ENCODE results near the gene FAM171A1. TPM values are rescaled to one million over a fixed set of nuclear protein-coding genes. Genes with fewer than 3 reads are reported as not detected.
A peak's percentile ranks its signal among the peaks of the same experiment; 100 is the strongest.

FAM171A1 gene
- total and polyA plus RNA-seq, 3 experiments from 2014 or later = 4.2 to 9.7 (median 4.9) TPM

GRCh38 chr10:15197911-15198310 lies 173.2 kb downstream of the FAM171A1 start:
- H3K4me1 Mint-ChIP-seq = peaks cover 14 to 66% (median 28%) of the 10 kb centered on the region in 3 donors
- no peak overlapping the region for H3K4me3 ChIP-seq (ENCODE audit: low read length)
- peak overlapping the region in 3 of 7 donors; percentile 41 to 80 (median 73) for H3K4me3 Mint-ChIP-seq
- peaks cover 0 to 1% of the 10 kb centered on the region in 2 donors for H3K27me3 Mint-ChIP-seq
- H3K36me3 Mint-ChIP-seq = peaks cover 0 to 10% (median 2%) of the 10 kb centered on the region in 3 donors
- H3K4me1 ChIP-seq (ENCODE audit: insufficient read depth, low read length) = peaks cover 20% of the 10 kb centered on the region
- H3K27ac Mint-ChIP-seq = peak overlapping the region in 3 of 8 donors; percentile 72 to 90 (median 85)
- H3K9me3 Mint-ChIP-seq = no peaks in the 10 kb centered on the region
- POLR2A ChIA-PET = interaction anchor here (1.7 to 1.9 kb wide), 2 partner anchors 10 to 28 kb away, joined by 4 to 8 read pairs; no protein-coding TSS in a partner anchor
- no peaks in the 10 kb centered on the region for H3K9me3 ChIP-seq (ENCODE audit: low read length)
- no peaks in the 10 kb centered on the region for H3K36me3 ChIP-seq (ENCODE audit: insufficient read depth, low read length)
- no peaks in the 10 kb centered on the region for H3K27me3 ChIP-seq (ENCODE audit: insufficient read depth, low read length, poor library complexity, severe bottlenecking)
- no peak overlapping the region for H3K27ac ChIP-seq (ENCODE audit: low read depth, low read length)
- CTCF ChIA-PET = interaction anchor here (1.2 to 1.5 kb wide), 3 partner anchors 11 to 31 kb away, joined by 4 to 5 read pairs (median 4); no protein-coding TSS in a partner anchor
- no peak for DNase-seq

- Histone ChIP-seq H3K9me3 (ENCODE audit: low read length) (no peaks in the 10 kb centered on the region), H3K27me3 (ENCODE audit: insufficient read depth, low read length, poor library complexity, severe bottlenecking) (no peaks in the 10 kb centered on the region), H3K36me3 (ENCODE audit: insufficient read depth, low read length) (no peaks in the 10 kb centered on the region), H3K27ac (ENCODE audit: low read depth, low read length) (no peak overlapping the region), H3K4me3 (ENCODE audit: low read length) (no peak overlapping the region), H3K4me1 (ENCODE audit: insufficient read depth, low read length) (peaks cover 20% of the 10 kb centered on the region)
- DNase-seq = no peak
- H3K4me1 Mint-ChIP-seq = peaks cover 14 to 61% (median 28%) of the 10 kb centered on the region in 3 donors
- ChIA-PET CTCF (interaction anchor here (0.7 to 1.5 kb wide), 5 partner anchors 12 to 70 kb away, joined by 3 to 5 read pairs (median 3); no protein-coding TSS in a partner anchor), POLR2A (interaction anchor here (1.7 to 1.9 kb wide), 2 partner anchors 11 to 28 kb away, joined by 4 to 8 read pairs; no protein-coding TSS in a partner anchor)
- peaks cover 0 to 10% (median 2%) of the 10 kb centered on the region in 3 donors for H3K36me3 Mint-ChIP-seq
- peak overlapping the region in 6 of 7 donors; percentile 45 to 80 (median 62) for H3K4me3 Mint-ChIP-seq
- no peaks in the 10 kb centered on the region for H3K9me3 Mint-ChIP-seq
- peak overlapping the region in 6 of 8 donors; percentile 72 to 96 (median 83) for H3K27ac Mint-ChIP-seq
- peaks cover 0 to 1% of the 10 kb centered on the region in 2 donors for H3K27me3 Mint-ChIP-seq
These were observed 173.8 kb downstream of the FAM171A1 start for GRCh38 chr10:15197276-15197675.

DNA sequence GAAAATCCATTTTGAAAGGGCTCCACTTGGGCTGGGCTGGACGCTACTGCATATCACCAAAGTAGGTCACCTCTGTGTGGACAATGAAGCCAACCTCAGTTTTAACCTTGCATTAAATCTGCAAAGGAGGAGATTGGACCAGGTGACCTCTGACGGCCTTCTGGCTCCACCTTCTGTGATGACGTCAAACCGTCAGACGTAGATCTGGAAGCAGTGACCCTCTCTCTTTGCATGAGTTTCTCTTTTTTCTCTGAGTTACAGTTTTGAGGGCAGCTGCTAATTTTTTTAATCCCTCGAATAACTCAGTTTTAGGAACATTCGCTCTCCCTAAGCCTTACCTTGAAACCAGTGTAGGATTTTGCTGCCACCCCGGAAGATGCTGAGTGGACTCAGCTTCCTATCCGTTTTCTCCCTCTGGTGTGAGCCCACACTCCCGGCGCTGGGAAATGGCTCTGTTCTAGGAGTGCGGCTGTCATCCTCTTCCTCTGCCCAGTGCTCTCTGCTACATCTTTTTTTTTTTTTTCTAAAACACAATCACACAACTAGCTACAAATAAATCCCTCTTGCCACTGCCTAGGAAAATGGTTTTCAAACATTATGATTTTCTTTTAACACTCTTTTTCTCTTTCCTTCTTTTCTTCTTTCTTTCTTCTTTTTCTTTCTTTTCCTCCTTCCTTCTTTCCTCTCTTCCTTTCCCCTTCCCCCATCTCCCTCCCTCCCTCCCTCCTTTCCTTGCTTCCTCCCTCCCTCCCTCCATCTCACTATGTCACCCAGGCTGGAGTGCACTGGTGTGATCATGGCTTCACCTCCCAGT lies 174.9 kb downstream of the FAM171A1 start:
- peak overlapping the region; percentile 32 for H3K27ac ChIP-seq (ENCODE audit: low read depth, low read length)
- H3K4me1 ChIP-seq (ENCODE audit: insufficient read depth, low read length) = peaks cover 20% of the 10 kb centered on the region
- H3K9me3 Mint-ChIP-seq = no peaks in the 10 kb centered on the region
- H3K27me3 ChIP-seq (ENCODE audit: insufficient read depth, low read length, poor library complexity, severe bottlenecking) = no peaks in the 10 kb centered on the region
- peaks cover 0 to 10% (median 2%) of the 10 kb centered on the region in 3 donors for H3K36me3 Mint-ChIP-seq
- peak overlapping the region in 5 of 7 donors; percentile 47 to 88 (median 63) for H3K4me3 Mint-ChIP-seq
- CTCF ChIA-PET = interaction anchor here (0.6 to 1.4 kb wide), 3 partner anchors 25 to 203 kb away, joined by 3 read pairs; no protein-coding TSS in a partner anchor
- H3K27me3 Mint-ChIP-seq = peaks cover 0 to 1% of the 10 kb centered on the region in 2 donors
- H3K4me3 ChIP-seq (ENCODE audit: low read length) = no peak overlapping the region
- POLR2A ChIA-PET = interaction anchor here (1.1 to 1.9 kb wide), 2 partner anchors 13 to 27 kb away, joined by 3 to 8 read pairs; no protein-coding TSS in a partner anchor
- peaks cover 13 to 56% (median 28%) of the 10 kb centered on the region in 3 donors for H3K4me1 Mint-ChIP-seq
- H3K27ac Mint-ChIP-seq = peak overlapping the region in 5 of 8 donors; percentile 26 to 82 (median 39)
- no peak for DNase-seq
- H3K36me3 ChIP-seq (ENCODE audit: insufficient read depth, low read length) = no peaks in the 10 kb centered on the region
- no peaks in the 10 kb centered on the region for H3K9me3 ChIP-seq (ENCODE audit: low read length)

DNA sequence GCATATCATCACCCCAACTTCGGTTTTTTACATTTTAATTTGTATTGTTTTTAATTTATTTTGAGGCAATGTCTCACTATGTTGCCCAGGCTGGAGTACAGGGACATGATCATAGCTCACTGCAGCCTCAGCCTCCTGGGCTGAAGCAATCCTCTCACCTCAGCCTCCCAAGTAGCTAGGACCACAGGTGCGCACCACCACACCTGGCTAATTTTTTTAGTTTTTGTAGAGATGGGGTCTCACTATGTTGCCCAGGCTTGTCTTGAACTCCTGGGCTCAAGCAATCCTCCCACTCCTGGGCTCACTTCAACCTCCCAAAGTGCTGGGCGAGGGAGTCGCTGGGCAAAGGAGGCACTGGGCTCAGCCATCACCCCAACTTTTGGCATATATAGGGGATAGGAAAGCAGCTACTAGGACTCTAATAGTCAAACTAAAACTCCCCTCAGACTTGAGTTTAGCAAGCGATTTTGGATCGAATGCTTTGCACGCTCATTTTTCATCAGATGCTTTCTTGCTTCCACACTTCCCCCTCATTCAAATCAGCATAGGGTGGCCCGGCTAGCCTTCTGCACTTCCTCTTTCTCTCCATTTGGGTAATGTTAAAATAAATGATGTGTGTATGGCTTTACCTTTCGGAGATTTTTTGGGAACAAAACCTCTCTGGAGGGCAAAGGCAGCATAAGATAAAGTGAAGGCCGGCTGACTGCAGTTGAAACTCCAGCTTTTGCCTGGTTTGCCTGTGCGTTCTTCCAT lies 181.8 kb downstream of the FAM171A1 start:
- Mint-ChIP-seq H3K36me3 (peaks cover 0 to 2% (median 0%) of the 10 kb centered on the region in 3 donors), H3K4me3 (no peak overlapping the region), H3K27me3 (no peaks in the 10 kb centered on the region), H3K9me3 (no peaks in the 10 kb centered on the region), H3K27ac (peak overlapping the region in 1 of 8 donors; percentile 66), H3K4me1 (peaks cover 24 to 43% (median 33%) of the 10 kb centered on the region in 3 donors)
- H3K9me3 ChIP-seq (ENCODE audit: low read length) = no peaks in the 10 kb centered on the region
- H3K36me3 ChIP-seq (ENCODE audit: insufficient read depth, low read length) = no peaks in the 10 kb centered on the region
- no peak overlapping the region for H3K27ac ChIP-seq (ENCODE audit: low read depth, low read length)
- no peak for DNase-seq
- no peaks in the 10 kb centered on the region for H3K27me3 ChIP-seq (ENCODE audit: insufficient read depth, low read length, poor library complexity, severe bottlenecking)
- H3K4me3 ChIP-seq (ENCODE audit: low read length) = no peak overlapping the region
- CTCF ChIA-PET = interaction anchor here (0.8 kb wide), 1 partner anchor 20 kb away, joined by 4 read pairs; no protein-coding TSS in a partner anchor
- peaks cover 37% of the 10 kb centered on the region for H3K4me1 ChIP-seq (ENCODE audit: insufficient read depth, low read length)
- POLR2A ChIA-PET = no interaction called here

- DNase-seq = no peak
- no peaks in the 10 kb centered on the region for H3K36me3 ChIP-seq (ENCODE audit: insufficient read depth, low read length)
- ChIA-PET POLR2A (no interaction called here), CTCF (no interaction called here)
- Mint-ChIP-seq H3K27me3 (no peaks in the 10 kb centered on the region), H3K4me1 (peaks cover 24 to 39% (median 33%) of the 10 kb centered on the region in 3 donors), H3K27ac (peak overlapping the region in 3 of 8 donors; percentile 6 to 66 (median 66)), H3K36me3 (peaks cover 0 to 2% (median 0%) of the 10 kb centered on the region in 3 donors), H3K9me3 (no peaks in the 10 kb centered on the region), H3K4me3 (no peak overlapping the region)
- H3K9me3 ChIP-seq (ENCODE audit: low read length) = no peaks in the 10 kb centered on the region
- no peak overlapping the region for H3K4me3 ChIP-seq (ENCODE audit: low read length)
- no peak overlapping the region for H3K27ac ChIP-seq (ENCODE audit: low read depth, low read length)
- H3K27me3 ChIP-seq (ENCODE audit: insufficient read depth, low read length, poor library complexity, severe bottlenecking) = no peaks in the 10 kb centered on the region
- peaks cover 37% of the 10 kb centered on the region for H3K4me1 ChIP-seq (ENCODE audit: insufficient read depth, low read length)
These were observed 182.5 kb downstream of the FAM171A1 start for GRCh38 chr10:15188603-15189002.

GRCh38 chr10:15183689-15184481 lies 187.2 kb downstream of the FAM171A1 start:
- Mint-ChIP-seq H3K4me3 (no peak overlapping the region), H3K27ac (peak overlapping the region in 2 of 8 donors; percentile 33 to 50), H3K27me3 (no peaks in the 10 kb centered on the region), H3K4me1 (peaks cover 20 to 37% (median 32%) of the 10 kb centered on the region in 3 donors), H3K36me3 (peaks cover 0 to 3% (median 2%) of the 10 kb centered on the region in 3 donors), H3K9me3 (no peaks in the 10 kb centered on the region)
- no peak overlapping the region for H3K27ac ChIP-seq (ENCODE audit: low read depth, low read length)
- H3K27me3 ChIP-seq (ENCODE audit: insufficient read depth, low read length, poor library complexity, severe bottlenecking) = no peaks in the 10 kb centered on the region
- H3K4me1 ChIP-seq (ENCODE audit: insufficient read depth, low read length) = peaks cover 28% of the 10 kb centered on the region
- H3K9me3 ChIP-seq (ENCODE audit: low read length) = no peaks in the 10 kb centered on the region
- DNase-seq = no peak
- H3K4me3 ChIP-seq (ENCODE audit: low read length) = no peak overlapping the region
- no peaks in the 10 kb centered on the region for H3K36me3 ChIP-seq (ENCODE audit: insufficient read depth, low read length)
- ChIA-PET CTCF (no interaction called here), POLR2A (no interaction called here)

- POLR2A ChIA-PET = no interaction called here
- Mint-ChIP-seq H3K27ac (no peak overlapping the region), H3K9me3 (no peaks in the 10 kb centered on the region), H3K4me3 (no peak overlapping the region), H3K4me1 (peaks cover 16 to 31% (median 27%) of the 10 kb centered on the region in 3 donors), H3K27me3 (no peaks in the 10 kb centered on the region), H3K36me3 (peaks cover 0 to 3% (median 2%) of the 10 kb centered on the region in 3 donors)
- Histone ChIP-seq H3K27me3 (ENCODE audit: insufficient read depth, low read length, poor library complexity, severe bottlenecking) (no peaks in the 10 kb centered on the region), H3K4me3 (ENCODE audit: low read length) (no peak overlapping the region), H3K9me3 (ENCODE audit: low read length) (no peaks in the 10 kb centered on the region), H3K27ac (ENCODE audit: low read depth, low read length) (no peak overlapping the region), H3K36me3 (ENCODE audit: insufficient read depth, low read length) (no peaks in the 10 kb centered on the region), H3K4me1 (ENCODE audit: insufficient read depth, low read length) (peaks cover 19% of the 10 kb centered on the region)
- no peak for DNase-seq
- CTCF ChIA-PET = no interaction called here
These were observed 188.4 kb downstream of the FAM171A1 start for GRCh38 chr10:15182540-15183207.
